Measurements from ENCODE around the gene PHF12. TPM values are rescaled to one million over a fixed set of nuclear protein-coding genes. Genes with fewer than 3 reads are reported as not detected.
A peak's percentile ranks its signal among the peaks of the same experiment; 100 is the strongest.

The PHF12 gene
- total RNA-seq: 100 to 1,000 TPM in 2 of 7 donors, 10 to 100 TPM in 5; 65.9 to 118 (median 84.9) TPM
- 10 to 100 TPM; 16.2 to 22.0 (median 20.0) TPM for polyA plus RNA-seq
- long read RNA-seq, donor 1, partial matches to known transcripts: 5 of 9 reads
- long read RNA-seq, donor 1, other reads (novel, unspliced or antisense): 0 of 9 reads
- long read RNA-seq, donor 2, full-length matches to known transcripts: 4 of 10 reads
- long read RNA-seq, donor 2, partial matches to known transcripts: 6 of 10 reads
- long read RNA-seq, donor 2, other reads (novel, unspliced or antisense): 0 of 10 reads

DNA sequence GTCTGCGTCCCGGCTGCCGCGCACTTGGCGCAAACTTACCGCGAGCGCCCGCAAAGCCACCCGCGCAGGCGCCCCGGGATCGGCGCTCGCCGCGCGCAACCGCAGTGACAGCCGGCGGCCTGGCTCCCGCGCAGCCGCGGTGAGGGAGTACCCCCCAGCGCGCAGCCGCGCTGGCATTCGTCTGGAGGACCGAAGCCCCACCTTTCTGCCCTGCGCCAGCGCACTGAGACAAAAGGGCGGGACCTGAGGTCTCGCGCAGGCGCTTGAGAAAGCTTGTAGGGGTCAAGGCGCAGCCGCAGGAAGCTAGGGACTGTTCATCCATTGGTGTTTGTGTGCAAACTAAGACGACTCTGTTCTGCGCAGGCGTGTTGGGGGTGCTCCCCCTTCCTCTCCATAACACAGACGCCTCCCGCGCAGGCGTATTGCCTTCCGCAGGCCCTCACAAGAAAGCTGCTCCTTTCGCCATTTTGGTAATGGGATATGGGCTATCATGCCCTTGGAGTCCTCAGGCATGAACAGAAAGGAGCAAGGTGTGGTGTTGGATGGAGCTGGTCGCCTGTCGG lies at the start of gene PHF12:
Gene PHF12, minus strand, starts transcription at position 91 of the 563 bp plus-strand sequence. CDS start 558 bp downstream, outside the sequence.
- Histone ChIP-seq H3K36me3 (peaks cover 0 to 6% (median 0%) of the 10 kb centered on the region in 6 donors), H3K27ac (peak within 1 kb of the TSS; percentile 94 to 100 (median 99)), H3K4me1 (peaks cover 26 to 44% (median 37%) of the 10 kb centered on the region in 6 donors), H3K9me3 (no peaks in the 10 kb centered on the region), H3K27me3 (replicated peaks in 1 of 7) (no peaks in the 10 kb centered on the region), H3K4me3 (peak within 1 kb of the TSS; percentile 90 to 98 (median 96))
- intact Hi-C loops (cut with DNase I; ENCODE audit: low total_unique reads): no loop called here
- TF ChIP-seq POLR2AphosphoS5 (IDR thresholded peaks at IDR 0.05) (peak; percentile 87 to 95 (median 91)), POLR2A (IDR thresholded peaks at IDR 0.05) (peak; percentile 3 to 76 (median 26))
- TF ChIP-seq, protein P1, sequence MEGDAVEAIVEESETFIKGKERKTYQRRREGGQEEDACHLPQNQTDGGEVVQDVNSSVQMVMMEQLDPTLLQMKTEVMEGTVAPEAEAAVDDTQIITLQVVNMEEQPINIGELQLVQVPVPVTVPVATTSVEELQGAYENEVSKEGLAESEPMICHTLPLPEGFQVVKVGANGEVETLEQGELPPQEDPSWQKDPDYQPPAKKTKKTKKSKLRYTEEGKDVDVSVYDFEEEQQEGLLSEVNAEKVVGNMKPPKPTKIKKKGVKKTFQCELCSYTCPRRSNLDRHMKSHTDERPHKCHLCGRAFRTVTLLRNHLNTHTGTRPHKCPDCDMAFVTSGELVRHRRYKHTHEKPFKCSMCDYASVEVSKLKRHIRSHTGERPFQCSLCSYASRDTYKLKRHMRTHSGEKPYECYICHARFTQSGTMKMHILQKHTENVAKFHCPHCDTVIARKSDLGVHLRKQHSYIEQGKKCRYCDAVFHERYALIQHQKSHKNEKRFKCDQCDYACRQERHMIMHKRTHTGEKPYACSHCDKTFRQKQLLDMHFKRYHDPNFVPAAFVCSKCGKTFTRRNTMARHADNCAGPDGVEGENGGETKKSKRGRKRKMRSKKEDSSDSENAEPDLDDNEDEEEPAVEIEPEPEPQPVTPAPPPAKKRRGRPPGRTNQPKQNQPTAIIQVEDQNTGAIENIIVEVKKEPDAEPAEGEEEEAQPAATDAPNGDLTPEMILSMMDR (IDR thresholded peaks at IDR 0.05 in 8 of 11, conservative IDR thresholded peaks at IDR 0.05 in 3 of 11): peak in 2 of 11 experiments; percentile 31 to 33
- 0 to 1% (median 1%) methylated on average over 28 to 51 of the region's 51 CpGs for WGBS, 5 donors
- peak; percentile 100 for DNase-seq

GRCh38 chr17:29000973-29001372 lies 49.7 kb upstream of the PHF12 start:
- H3K4me1 ChIP-seq: peaks cover 0 to 10% (median 3%) of the 10 kb centered on the region in 6 donors
- no peak overlapping the region for H3K27ac ChIP-seq
- H3K36me3 ChIP-seq: no peaks in the 10 kb centered on the region
- no peaks in the 10 kb centered on the region for H3K9me3 ChIP-seq
- no peak overlapping the region for H3K4me3 ChIP-seq
- H3K27me3 ChIP-seq (replicated peaks in 1 of 7): peaks cover 2 to 53% (median 31%) of the 10 kb centered on the region in 7 donors
- TF ChIP-seq, protein P1 (IDR thresholded peaks at IDR 0.05 in 8 of 11, conservative IDR thresholded peaks at IDR 0.05 in 3 of 11): no peak
- TF ChIP-seq POLR2AphosphoS5 (IDR thresholded peaks at IDR 0.05) (no peak), POLR2A (IDR thresholded peaks at IDR 0.05) (no peak)
- intact Hi-C loops (cut with DNase I; ENCODE audit: low total_unique reads): no loop called here
- no peak for DNase-seq
- WGBS, 5 donors: 76 to 88% (median 81%) methylated on average over 5 of the region's 5 CpGs

- WGBS, 5 donors: 50 to 74% (median 55%) methylated on average over 5 of the region's 5 CpGs
- intact Hi-C loops (cut with DNase I; ENCODE audit: low total_unique reads): no loop called here
- Histone ChIP-seq H3K27ac (no peak overlapping the region), H3K4me3 (no peak overlapping the region), H3K36me3 (no peaks in the 10 kb centered on the region), H3K27me3 (replicated peaks in 1 of 7) (peaks cover 0 to 44% (median 14%) of the 10 kb centered on the region in 7 donors), H3K9me3 (no peaks in the 10 kb centered on the region), H3K4me1 (no peaks in the 10 kb centered on the region)
- no peak for DNase-seq
- TF ChIP-seq POLR2AphosphoS5 (IDR thresholded peaks at IDR 0.05) (no peak), POLR2A (IDR thresholded peaks at IDR 0.05) (no peak)
- TF ChIP-seq, protein P1 (IDR thresholded peaks at IDR 0.05 in 8 of 11, conservative IDR thresholded peaks at IDR 0.05 in 3 of 11): no peak
Observed at GRCh38 chr17:28999206-28999605, 47.9 kb upstream of the PHF12 start.

DNA sequence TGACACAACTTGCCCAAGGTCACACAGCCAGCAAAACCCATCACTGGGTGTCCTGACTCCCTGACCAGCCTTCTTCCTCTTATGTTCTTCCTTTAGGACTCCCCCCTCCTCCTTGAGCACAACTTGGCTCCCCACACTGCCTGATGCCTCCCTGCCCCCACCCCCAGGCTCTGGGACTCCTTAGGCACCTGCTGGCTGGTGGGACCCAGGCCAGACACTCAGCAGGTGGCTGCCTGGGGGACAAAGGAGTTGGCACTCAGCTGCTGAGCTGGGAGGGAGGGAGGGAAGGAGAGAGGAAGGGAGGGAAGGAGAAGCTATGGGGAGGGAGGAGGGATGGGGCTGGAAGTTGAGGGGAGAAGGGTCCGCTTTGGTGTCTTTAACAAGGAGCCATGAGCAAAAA lies 46.5 kb upstream of the PHF12 start:
- no peak overlapping the region for H3K27ac ChIP-seq
- no peak for DNase-seq
- H3K36me3 ChIP-seq: no peaks in the 10 kb centered on the region
- H3K4me3 ChIP-seq: no peak overlapping the region
- H3K4me1 ChIP-seq: no peaks in the 10 kb centered on the region
- intact Hi-C loops (cut with DNase I; ENCODE audit: low total_unique reads): no loop called here
- H3K9me3 ChIP-seq: no peaks in the 10 kb centered on the region
- TF ChIP-seq POLR2A (IDR thresholded peaks at IDR 0.05): no peak
- TF ChIP-seq, protein P1 (IDR thresholded peaks at IDR 0.05 in 8 of 11, conservative IDR thresholded peaks at IDR 0.05 in 3 of 11): no peak
- TF ChIP-seq POLR2AphosphoS5 (IDR thresholded peaks at IDR 0.05): no peak
- H3K27me3 ChIP-seq (replicated peaks in 1 of 7): peaks cover 0 to 36% (median 0%) of the 10 kb centered on the region in 7 donors
- 76 to 100% (median 81%) methylated on average over 1 of the region's 1 CpG for WGBS, 5 donors
